Lower leg skin (tissue), 3 donors: ENCODE results near the gene OR6S1.

Experiments
- POLR2A ChIP-seq, 2 donors: fragments of 450-650 bp; IDR thresholded peaks; one replicate each; pipeline ENCODE4 v1.6.1; 2016 to 2017; ENCODE audit warnings: antibody characterized with exemption in 2 of 2, mild to moderate bottlenecking in 1 of 2, moderate library complexity in 1 of 2
- TF ChIP-seq, protein P1 (sequence below), 3 donors: fragments of 450-650 bp; IDR thresholded peaks; one replicate each; pipeline ENCODE4 v1.5.1; 2016; ENCODE audit warnings: antibody characterized with exemption in 3 of 3, mild to moderate bottlenecking in 3 of 3, moderate library complexity in 2 of 3

DNA sequence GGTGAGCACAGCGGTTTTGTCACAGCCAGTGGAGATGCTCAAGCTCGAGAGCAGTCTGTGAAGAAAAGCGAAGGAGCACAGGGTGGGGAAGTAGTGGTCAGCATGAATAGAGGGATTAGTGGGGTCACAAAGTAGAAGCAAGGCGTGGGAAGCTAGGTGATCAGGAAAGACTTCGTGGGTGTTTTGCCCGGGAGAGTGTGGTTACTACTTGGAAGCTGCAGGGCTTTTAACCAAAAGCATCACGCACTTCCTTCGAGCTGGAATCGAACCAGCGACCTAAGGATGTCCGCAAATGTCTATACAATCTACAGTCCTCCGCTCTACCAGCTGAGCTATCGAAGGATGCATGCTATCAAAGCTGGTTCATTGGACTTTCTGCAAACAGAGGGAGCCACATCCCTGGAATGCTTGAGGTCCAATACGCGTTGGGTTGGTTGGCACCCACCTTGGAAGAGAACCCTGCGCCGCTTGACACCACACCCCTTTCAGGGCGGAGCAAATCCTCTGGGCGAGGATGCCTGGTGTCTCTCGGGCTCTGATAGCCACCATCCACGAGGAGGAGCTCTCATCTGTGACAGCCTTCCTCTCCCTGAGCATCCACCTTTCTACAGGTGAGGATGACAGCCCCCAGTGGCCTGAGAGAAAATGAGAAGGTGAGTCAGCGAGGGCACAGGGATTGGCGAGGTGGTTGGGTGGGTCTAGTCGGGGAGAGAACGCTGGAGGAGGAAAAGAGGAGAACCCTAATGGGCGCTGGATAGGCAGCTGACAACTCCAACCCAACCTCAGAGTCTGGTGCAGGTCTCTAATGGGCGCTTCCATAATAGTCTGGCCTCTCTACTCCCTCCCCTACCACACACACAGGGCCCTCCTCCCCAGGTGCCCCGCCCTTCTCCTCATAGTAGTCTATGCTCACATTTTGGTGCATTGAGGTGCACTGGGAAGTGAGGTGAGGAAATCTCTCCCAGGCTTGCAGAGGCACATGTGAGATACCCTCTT lies 16.0 kb upstream of the OR6S1 start:
- TF ChIP-seq, protein P1, sequence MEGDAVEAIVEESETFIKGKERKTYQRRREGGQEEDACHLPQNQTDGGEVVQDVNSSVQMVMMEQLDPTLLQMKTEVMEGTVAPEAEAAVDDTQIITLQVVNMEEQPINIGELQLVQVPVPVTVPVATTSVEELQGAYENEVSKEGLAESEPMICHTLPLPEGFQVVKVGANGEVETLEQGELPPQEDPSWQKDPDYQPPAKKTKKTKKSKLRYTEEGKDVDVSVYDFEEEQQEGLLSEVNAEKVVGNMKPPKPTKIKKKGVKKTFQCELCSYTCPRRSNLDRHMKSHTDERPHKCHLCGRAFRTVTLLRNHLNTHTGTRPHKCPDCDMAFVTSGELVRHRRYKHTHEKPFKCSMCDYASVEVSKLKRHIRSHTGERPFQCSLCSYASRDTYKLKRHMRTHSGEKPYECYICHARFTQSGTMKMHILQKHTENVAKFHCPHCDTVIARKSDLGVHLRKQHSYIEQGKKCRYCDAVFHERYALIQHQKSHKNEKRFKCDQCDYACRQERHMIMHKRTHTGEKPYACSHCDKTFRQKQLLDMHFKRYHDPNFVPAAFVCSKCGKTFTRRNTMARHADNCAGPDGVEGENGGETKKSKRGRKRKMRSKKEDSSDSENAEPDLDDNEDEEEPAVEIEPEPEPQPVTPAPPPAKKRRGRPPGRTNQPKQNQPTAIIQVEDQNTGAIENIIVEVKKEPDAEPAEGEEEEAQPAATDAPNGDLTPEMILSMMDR (IDR thresholded peaks at IDR 0.05): no peak
- TF ChIP-seq POLR2A (IDR thresholded peaks at IDR 0.05): no peak
